ENCODE data around the gene LARGE1. TPM values are rescaled to one million over a fixed set of nuclear protein-coding genes. Genes with fewer than 3 reads are reported as not detected.

The LARGE1 gene
- total and polyA plus RNA-seq, 7 donors = 14.9 to 91.6 (median 46.1) TPM

- H3K27ac ChIP-seq = no peak overlapping the region
- H3K4me1 ChIP-seq = no peaks in the 10 kb centered on the region
- TF ChIP-seq, protein P1, sequence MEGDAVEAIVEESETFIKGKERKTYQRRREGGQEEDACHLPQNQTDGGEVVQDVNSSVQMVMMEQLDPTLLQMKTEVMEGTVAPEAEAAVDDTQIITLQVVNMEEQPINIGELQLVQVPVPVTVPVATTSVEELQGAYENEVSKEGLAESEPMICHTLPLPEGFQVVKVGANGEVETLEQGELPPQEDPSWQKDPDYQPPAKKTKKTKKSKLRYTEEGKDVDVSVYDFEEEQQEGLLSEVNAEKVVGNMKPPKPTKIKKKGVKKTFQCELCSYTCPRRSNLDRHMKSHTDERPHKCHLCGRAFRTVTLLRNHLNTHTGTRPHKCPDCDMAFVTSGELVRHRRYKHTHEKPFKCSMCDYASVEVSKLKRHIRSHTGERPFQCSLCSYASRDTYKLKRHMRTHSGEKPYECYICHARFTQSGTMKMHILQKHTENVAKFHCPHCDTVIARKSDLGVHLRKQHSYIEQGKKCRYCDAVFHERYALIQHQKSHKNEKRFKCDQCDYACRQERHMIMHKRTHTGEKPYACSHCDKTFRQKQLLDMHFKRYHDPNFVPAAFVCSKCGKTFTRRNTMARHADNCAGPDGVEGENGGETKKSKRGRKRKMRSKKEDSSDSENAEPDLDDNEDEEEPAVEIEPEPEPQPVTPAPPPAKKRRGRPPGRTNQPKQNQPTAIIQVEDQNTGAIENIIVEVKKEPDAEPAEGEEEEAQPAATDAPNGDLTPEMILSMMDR (IDR thresholded peaks at IDR 0.05) = no peak
- intact Hi-C loops (cut with DNase I) = no loop called here
- no peak for ATAC-seq
- peaks cover 3% of the 10 kb centered on the region for H3K9me3 ChIP-seq
- DNase-seq = no peak
- no peak overlapping the region for H3K4me3 ChIP-seq
- no peaks in the 10 kb centered on the region for H3K27me3 ChIP-seq (ENCODE audit: insufficient read depth in 3 of 3, low read length in 2 of 3)
- H3K36me3 ChIP-seq (ENCODE audit: insufficient read depth in 1 of 2, low read depth in 1 of 2) = no peaks in the 10 kb centered on the region
- 86 to 91% (median 90%) methylated on average over 9 of the region's 9 CpGs for whole genome bisulfite sequencing, 3 donors
Observed at GRCh38 chr22:33715237-33715985, 204.9 kb downstream of the LARGE1 start.

DNA sequence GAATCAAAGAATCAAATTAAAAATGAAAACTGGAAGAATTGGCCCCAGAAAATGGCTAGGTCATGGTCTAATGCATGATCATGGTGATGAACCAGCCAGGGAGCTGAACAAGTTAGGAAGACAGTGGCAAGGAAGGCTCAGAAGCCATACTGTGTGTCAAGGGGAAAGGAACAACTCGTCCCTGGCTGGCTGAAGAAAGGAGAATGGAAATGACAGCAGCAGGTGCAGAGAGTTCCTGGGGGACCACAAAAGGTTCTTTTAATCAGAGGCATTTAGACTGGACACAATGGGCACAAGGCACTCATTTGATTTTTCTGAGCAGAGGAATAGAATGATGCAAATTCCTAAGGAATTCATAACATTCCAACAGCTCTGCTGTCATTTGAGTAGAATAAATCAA, 209.9 kb downstream of the LARGE1 start:
- peak; percentile 47 to 87 (median 80) for ATAC-seq

DNA sequence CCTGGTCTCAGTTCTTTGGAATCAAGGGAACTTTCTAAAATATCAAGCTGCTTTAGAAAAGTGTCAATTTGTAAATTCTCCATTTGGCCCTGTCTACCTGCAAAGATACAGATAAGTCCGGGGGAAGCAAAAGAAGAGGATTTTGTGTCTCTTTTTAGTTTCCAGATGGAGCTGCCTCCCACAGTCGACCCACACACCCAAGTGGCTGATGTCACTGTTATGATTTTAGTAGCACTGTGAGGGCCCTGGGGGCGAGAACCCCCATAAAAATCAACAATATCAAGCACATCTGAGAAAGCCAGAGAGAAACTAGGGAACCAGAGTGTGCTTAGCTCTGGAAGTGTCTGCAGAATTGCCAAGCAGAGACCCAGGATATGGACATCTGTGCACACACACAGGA, 212.7 kb downstream of the LARGE1 start:
- DNase-seq (no peak), ATAC-seq (no peak)
- H3K4me1 ChIP-seq = peaks cover 6% of the 10 kb centered on the region
- H3K4me3 ChIP-seq = no peak overlapping the region
- TF ChIP-seq, protein P1 (IDR thresholded peaks at IDR 0.05) = no peak
- H3K27ac ChIP-seq = no peak overlapping the region
- H3K27me3 ChIP-seq (ENCODE audit: insufficient read depth in 3 of 3, low read length in 2 of 3) = no peaks in the 10 kb centered on the region
- H3K9me3 ChIP-seq = peaks cover 9% of the 10 kb centered on the region
- WGBS, 3 donors = 76 to 79% (median 77%) methylated on average over 3 of the region's 3 CpGs
- intact Hi-C loops (cut with DNase I) = no loop called here
- no peaks in the 10 kb centered on the region for H3K36me3 ChIP-seq (ENCODE audit: insufficient read depth in 1 of 2, low read depth in 1 of 2)

More for the DNA sequence above, 209.9 kb downstream of the LARGE1 start:
- DNase-seq = no peak
- TF ChIP-seq, protein P1 (IDR thresholded peaks at IDR 0.05) = no peak
- Histone ChIP-seq H3K27ac (no peak overlapping the region), H3K27me3 (ENCODE audit: insufficient read depth in 3 of 3, low read length in 2 of 3) (no peaks in the 10 kb centered on the region), H3K4me1 (peaks cover 6% of the 10 kb centered on the region), H3K4me3 (no peak overlapping the region), H3K9me3 (peaks cover 3% of the 10 kb centered on the region), H3K36me3 (ENCODE audit: insufficient read depth in 1 of 2, low read depth in 1 of 2) (no peaks in the 10 kb centered on the region)
- intact Hi-C loops (cut with DNase I) = no loop called here
- WGBS, 3 donors = 20 to 25% (median 25%) methylated on average over 1 of the region's 1 CpG

DNA sequence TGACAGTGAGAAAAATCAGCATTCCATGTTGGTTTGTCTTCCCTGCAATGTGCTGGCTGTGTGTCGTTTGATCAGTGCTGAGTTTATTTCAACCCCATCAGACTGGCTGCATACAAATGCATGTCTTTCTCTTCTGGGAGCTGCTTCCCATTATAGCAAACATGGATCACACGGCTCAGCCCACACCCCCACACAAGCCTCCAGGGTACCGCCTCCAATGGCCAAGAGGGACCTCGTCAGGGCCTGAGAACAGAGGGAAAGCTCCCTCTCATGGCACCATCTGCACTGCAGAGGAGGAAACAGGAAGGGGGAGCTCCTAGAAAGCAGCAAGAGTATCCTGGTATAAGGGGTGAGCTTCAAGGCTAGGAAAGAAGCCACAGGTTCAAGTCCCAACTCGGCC, 214.2 kb downstream of the LARGE1 start:
- H3K4me3 ChIP-seq = no peak overlapping the region
- no peak overlapping the region for H3K27ac ChIP-seq
- 75 to 81% (median 76%) methylated on average over 5 of the region's 5 CpGs for WGBS, 3 donors
- peaks cover 6% of the 10 kb centered on the region for H3K4me1 ChIP-seq
- no peaks in the 10 kb centered on the region for H3K36me3 ChIP-seq (ENCODE audit: insufficient read depth in 1 of 2, low read depth in 1 of 2)
- TF ChIP-seq, protein P1 (IDR thresholded peaks at IDR 0.05) = no peak
- intact Hi-C loops (cut with DNase I) = no loop called here
- ATAC-seq = no peak
- peaks cover 9% of the 10 kb centered on the region for H3K9me3 ChIP-seq
- DNase-seq = no peak
- H3K27me3 ChIP-seq (ENCODE audit: insufficient read depth in 3 of 3, low read length in 2 of 3) = no peaks in the 10 kb centered on the region

- peaks cover 9% of the 10 kb centered on the region for H3K9me3 ChIP-seq
- DNase-seq (no peak), ATAC-seq (no peak)
- no peak overlapping the region for H3K27ac ChIP-seq
- 62 to 73% (median 66%) methylated on average over 7 of the region's 7 CpGs for WGBS, 3 donors
- no peaks in the 10 kb centered on the region for H3K27me3 ChIP-seq (ENCODE audit: insufficient read depth in 3 of 3, low read length in 2 of 3)
- H3K4me3 ChIP-seq = no peak overlapping the region
- no peaks in the 10 kb centered on the region for H3K4me1 ChIP-seq
- TF ChIP-seq, protein P1 (IDR thresholded peaks at IDR 0.05) = no peak
- intact Hi-C loops (cut with DNase I) = no loop called here
- peaks cover 0 to 2% of the 10 kb centered on the region in 2 donors for H3K36me3 ChIP-seq (ENCODE audit: insufficient read depth in 1 of 2, low read depth in 1 of 2)
Observed at GRCh38 chr22:33699176-33699575, 221.1 kb downstream of the LARGE1 start.
